K562 (cell line): Measurements from ENCODE around the gene SLC9A1. TPM values are rescaled to one million over a fixed set of nuclear protein-coding genes. Genes with fewer than 3 reads are reported as not detected.

Experiments
- ARID1B ChIP-seq: fragments of 450-650 bp; IDR thresholded peaks from 2 replicates; pipeline ENCODE4 v1.6.1; 2016; ENCODE audit warnings: antibody characterized with exemption, mild to moderate bottlenecking, inconsistent platforms
- BACH1 ChIP-seq: fragments of 200-800 bp; sonication (Bioruptor generic); IDR thresholded peaks from 2 replicates; pipeline ENCODE4 v1.6.1; 2016; ENCODE audit warnings: missing genetic modification characterization, missing compliant biosample characterization
- CEBPG ChIP-seq, 3 experiments: fragments of 200-800 bp in 1 of 3; sonication (Bioruptor generic) in 1 of 3; sonication (generic) in 1 of 3; formaldehyde crosslinking in 1 of 3; IDR thresholded peaks in 2 of 3; conservative IDR thresholded peaks in 1 of 3; 2 replicates each; pipeline versions ENCODE4 v1.6.1 to v1.8.0; 2016 to 2022; ENCODE audit warnings: missing compliant biosample characterization in 2 of 3, missing genetic modification characterization in 2 of 3, mild to moderate bottlenecking in 1 of 3, missing genetic modification reagents in 1 of 3
- DMBX1 ChIP-seq: fragments of 250-450 bp; sonication (Bioruptor Pico); IDR thresholded peaks from 2 replicates; pipeline ENCODE4 v1.8.0; 2022; ENCODE audit warnings: inconsistent platforms, mild to moderate bottlenecking, moderate library complexity, borderline replicate concordance
- MTA2 ChIP-seq: fragments of 450-650 bp; IDR thresholded peaks from 2 replicates; pipeline ENCODE4 v1.6.1; 2016; ENCODE audit warnings: low read depth
- OTX1 ChIP-seq: fragments of 450-650 bp; formaldehyde crosslinking; IDR thresholded peaks from 2 replicates; pipeline ENCODE4 v1.4.0; 2022; ENCODE audit warnings: mild to moderate bottlenecking
- ZC3H11A ChIP-seq: IDR thresholded peaks from 2 replicates; pipeline ENCODE4 v1.6.1; 2012; ENCODE audit warnings: low read depth, low read length, improper control_type of control experiment
- ZEB2 ChIP-seq: fragments of 450-650 bp; IDR thresholded peaks from 2 replicates; pipeline ENCODE4 v1.6.1; 2016
- ZNF140 ChIP-seq: fragments of 250-450 bp; sonication (Bioruptor Pico); IDR thresholded peaks from 2 replicates; pipeline ENCODE4 v1.8.0; 2021; ENCODE audit warnings: moderate library complexity, mild to moderate bottlenecking, inconsistent platforms
- ZNF274 ChIP-seq: IDR thresholded peaks from 2 replicates; pipeline ENCODE4 v1.6.1; 2011; ENCODE audit warnings: low read depth, mild to moderate bottlenecking, low read length, moderate library complexity, borderline replicate concordance
- ZNF668 ChIP-seq: fragments of 250-450 bp; sonication (Bioruptor Pico); IDR thresholded peaks from 2 replicates; pipeline ENCODE4 v1.8.0; 2022; ENCODE audit warnings: mild to moderate bottlenecking, inconsistent platforms
- polyA plus RNA-seq, 8 experiments: library from polyadenylated mRNA; depleted of rRNA in 4 of 8; stranded (reverse) in 5 of 8; unstranded in 3 of 8; fragments of >200 nt; fragmentation: Nextera tagmentation in 2 of 8; fragmentation: Illumina TruSeq in 1 of 8; extraction: Ambion mirVana in 2 of 8; extraction: Trizol in 1 of 8; gene quantifications; 2 replicates each; pipeline versions ENCODE4 v1.2.1 to v1.2.3, GENCODE V29; 2011 to 2014; ENCODE audit warnings: inconsistent platforms in 1 of 8, missing spikeins in 1 of 8
- total RNA-seq, 7 experiments: library from RNA; depleted of rRNA in 6 of 7; stranded (reverse); fragments of >200 nt in 6 of 7; fragmentation: Illumina TruSeq in 2 of 7; extraction: Trizol in 2 of 7; gene quantifications; 2 replicates each; pipeline versions ENCODE4 v1.2.1 to v1.2.3, GENCODE V29; 2011 to 2021; ENCODE audit warnings: low replicate concordance in 1 of 7
- TF ChIP-seq, protein P1 (sequence below): fragments of 450-650 bp; IDR thresholded peaks from 2 replicates; pipeline ENCODE4 v1.6.1; 2018; ENCODE audit warnings: mild to moderate bottlenecking, low read depth; ENCODE audit not compliant: partially characterized antibody
- TF ChIP-seq, protein P2 (sequence below): fragments of 250-450 bp; sonication (Bioruptor Pico); IDR thresholded peaks from 2 replicates; pipeline ENCODE4 v1.5.0; 2021
- TF ChIP-seq, protein P3 (sequence below), 3 experiments: fragments of 200-800 bp in 1 of 3; fragments of 250-450 bp in 1 of 3; fragments of 450-650 bp in 1 of 3; sonication (Bioruptor Pico) in 1 of 3; sonication (Bioruptor generic) in 1 of 3; formaldehyde crosslinking in 1 of 3; IDR thresholded peaks; 2 replicates each; pipeline versions ENCODE4 v1.6.1 to v1.8.0; 2016 to 2022; ENCODE audit warnings: mild to moderate bottlenecking in 2 of 3, missing genetic modification characterization in 2 of 3, missing compliant biosample characterization in 1 of 3, moderate library complexity in 1 of 3
- TF ChIP-seq, protein P4 (sequence below): fragments of 450-650 bp; IDR thresholded peaks from 2 replicates; pipeline ENCODE4 v1.6.1; 2016; ENCODE audit warnings: antibody characterized with exemption
- TF ChIP-seq, protein P5 (sequence below): fragments of 450-650 bp; IDR thresholded peaks from 2 replicates; pipeline ENCODE4 v1.7.1; 2018; ENCODE audit warnings: mild to moderate bottlenecking, low read depth; ENCODE audit not compliant: partially characterized antibody

The SLC9A1 gene
- total and polyA plus RNA-seq, 9 of the 15 experiments (the other 6 are each of a cell fraction or from before 2014, with no cell fraction given) = 0.59 to 14.4 (median 2.0) TPM

DNA sequence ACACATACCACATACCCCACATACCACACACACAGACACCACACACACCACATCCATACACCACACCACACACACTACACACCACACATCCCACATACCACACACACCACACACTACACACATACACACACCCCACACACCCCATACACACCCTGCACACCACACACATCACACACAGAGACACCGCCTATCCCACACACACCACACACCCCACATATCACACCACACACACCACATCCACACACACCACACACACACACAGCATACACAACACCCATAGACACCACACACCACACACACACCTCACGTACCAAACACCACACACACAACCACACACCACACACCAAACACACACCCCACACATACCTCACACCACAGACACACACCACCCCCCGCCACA, 68.3 kb downstream of the SLC9A1 start (continued):
- TF ChIP-seq, protein P1, sequence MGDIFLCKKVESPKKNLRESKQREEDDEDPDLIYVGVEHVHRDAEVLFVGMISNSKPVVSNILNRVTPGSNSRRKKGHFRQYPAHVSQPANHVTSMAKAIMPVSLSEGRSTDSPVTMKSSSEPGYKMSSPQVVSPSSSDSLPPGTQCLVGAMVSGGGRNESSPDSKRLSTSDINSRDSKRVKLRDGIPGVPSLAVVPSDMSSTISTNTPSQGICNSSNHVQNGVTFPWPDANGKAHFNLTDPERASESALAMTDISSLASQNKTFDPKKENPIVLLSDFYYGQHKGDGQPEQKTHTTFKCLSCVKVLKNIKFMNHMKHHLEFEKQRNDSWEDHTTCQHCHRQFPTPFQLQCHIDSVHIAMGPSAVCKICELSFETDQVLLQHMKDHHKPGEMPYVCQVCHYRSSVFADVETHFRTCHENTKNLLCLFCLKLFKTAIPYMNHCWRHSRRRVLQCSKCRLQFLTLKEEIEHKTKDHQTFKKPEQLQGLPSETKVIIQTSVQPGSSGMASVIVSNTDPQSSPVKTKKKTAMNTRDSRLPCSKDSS = peak; percentile 51
- no peak for TF ChIP-seq BACH1 (tag)
- TF ChIP-seq OTX1 (CRISPR knock-in tag) = peak; percentile 22; the same call in 1 of the 2 replicates
- no peak for TF ChIP-seq ZNF140 (CRISPR knock-in tag)
- TF ChIP-seq, protein P2, sequence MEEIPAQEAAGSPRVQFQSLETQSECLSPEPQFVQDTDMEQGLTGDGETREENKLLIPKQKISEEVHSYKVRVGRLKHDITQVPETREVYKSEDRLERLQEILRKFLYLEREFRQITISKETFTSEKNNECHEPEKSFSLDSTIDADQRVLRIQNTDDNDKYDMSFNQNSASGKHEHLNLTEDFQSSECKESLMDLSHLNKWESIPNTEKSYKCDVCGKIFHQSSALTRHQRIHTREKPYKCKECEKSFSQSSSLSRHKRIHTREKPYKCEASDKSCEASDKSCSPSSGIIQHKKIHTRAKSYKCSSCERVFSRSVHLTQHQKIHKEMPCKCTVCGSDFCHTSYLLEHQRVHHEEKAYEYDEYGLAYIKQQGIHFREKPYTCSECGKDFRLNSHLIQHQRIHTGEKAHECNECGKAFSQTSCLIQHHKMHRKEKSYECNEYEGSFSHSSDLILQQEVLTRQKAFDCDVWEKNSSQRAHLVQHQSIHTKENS (CRISPR knock-in tag) = no peak
- TF ChIP-seq, protein P3, sequence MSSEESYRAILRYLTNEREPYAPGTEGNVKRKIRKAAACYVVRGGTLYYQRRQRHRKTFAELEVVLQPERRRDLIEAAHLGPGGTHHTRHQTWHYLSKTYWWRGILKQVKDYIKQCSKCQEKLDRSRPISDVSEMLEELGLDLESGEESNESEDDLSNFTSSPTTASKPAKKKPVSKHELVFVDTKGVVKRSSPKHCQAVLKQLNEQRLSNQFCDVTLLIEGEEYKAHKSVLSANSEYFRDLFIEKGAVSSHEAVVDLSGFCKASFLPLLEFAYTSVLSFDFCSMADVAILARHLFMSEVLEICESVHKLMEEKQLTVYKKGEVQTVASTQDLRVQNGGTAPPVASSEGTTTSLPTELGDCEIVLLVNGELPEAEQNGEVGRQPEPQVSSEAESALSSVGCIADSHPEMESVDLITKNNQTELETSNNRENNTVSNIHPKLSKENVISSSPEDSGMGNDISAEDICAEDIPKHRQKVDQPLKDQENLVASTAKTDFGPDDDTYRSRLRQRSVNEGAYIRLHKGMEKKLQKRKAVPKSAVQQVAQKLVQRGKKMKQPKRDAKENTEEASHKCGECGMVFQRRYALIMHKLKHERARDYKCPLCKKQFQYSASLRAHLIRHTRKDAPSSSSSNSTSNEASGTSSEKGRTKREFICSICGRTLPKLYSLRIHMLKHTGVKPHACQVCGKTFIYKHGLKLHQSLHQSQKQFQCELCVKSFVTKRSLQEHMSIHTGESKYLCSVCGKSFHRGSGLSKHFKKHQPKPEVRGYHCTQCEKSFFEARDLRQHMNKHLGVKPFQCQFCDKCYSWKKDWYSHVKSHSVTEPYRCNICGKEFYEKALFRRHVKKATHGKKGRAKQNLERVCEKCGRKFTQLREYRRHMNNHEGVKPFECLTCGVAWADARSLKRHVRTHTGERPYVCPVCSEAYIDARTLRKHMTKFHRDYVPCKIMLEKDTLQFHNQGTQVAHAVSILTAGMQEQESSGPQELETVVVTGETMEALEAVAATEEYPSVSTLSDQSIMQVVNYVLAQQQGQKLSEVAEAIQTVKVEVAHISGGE (CRISPR knock-in tag; IDR thresholded peaks at IDR 0.05) = no peak
- TF ChIP-seq ZC3H11A = no peak
- no peak for TF ChIP-seq MTA2
- TF ChIP-seq, protein P4, sequence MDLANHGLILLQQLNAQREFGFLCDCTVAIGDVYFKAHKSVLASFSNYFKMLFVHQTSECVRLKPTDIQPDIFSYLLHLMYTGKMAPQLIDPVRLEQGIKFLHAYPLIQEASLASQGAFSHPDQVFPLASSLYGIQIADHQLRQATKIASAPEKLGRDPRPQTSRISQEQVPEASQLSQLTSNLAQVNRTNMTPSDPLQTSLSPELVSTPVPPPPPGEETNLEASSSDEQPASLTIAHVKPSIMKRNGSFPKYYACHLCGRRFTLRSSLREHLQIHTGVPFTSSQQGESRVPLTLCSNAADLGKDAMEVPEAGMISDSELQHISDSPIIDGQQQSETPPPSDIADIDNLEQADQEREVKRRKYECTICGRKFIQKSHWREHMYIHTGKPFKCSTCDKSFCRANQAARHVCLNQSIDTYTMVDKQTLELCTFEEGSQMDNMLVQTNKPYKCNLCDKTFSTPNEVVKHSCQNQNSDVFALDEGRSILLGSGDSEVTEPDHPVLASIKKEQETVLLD = no peak
- TF ChIP-seq ZNF274 = no peak
- TF ChIP-seq CEBPG (CRISPR knock-in tag; IDR thresholded peaks at IDR 0.05) = no peak
- TF ChIP-seq CEBPG (tag; conservative IDR thresholded peaks at IDR 0.05 in 1 of 2, IDR thresholded peaks at IDR 0.05 in 1 of 2) = no peak
- TF ChIP-seq ZNF668 (CRISPR knock-in tag) = no peak
- TF ChIP-seq, protein P5, sequence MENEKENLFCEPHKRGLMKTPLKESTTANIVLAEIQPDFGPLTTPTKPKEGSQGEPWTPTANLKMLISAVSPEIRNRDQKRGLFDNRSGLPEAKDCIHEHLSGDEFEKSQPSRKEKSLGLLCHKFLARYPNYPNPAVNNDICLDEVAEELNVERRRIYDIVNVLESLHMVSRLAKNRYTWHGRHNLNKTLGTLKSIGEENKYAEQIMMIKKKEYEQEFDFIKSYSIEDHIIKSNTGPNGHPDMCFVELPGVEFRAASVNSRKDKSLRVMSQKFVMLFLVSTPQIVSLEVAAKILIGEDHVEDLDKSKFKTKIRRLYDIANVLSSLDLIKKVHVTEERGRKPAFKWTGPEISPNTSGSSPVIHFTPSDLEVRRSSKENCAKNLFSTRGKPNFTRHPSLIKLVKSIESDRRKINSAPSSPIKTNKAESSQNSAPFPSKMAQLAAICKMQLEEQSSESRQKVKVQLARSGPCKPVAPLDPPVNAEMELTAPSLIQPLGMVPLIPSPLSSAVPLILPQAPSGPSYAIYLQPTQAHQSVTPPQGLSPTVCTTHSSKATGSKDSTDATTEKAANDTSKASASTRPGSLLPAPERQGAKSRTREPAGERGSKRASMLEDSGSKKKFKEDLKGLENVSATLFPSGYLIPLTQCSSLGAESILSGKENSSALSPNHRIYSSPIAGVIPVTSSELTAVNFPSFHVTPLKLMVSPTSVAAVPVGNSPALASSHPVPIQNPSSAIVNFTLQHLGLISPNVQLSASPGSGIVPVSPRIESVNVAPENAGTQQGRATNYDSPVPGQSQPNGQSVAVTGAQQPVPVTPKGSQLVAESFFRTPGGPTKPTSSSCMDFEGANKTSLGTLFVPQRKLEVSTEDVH = no peak
- no peak for TF ChIP-seq ARID1B
- TF ChIP-seq DMBX1 = no peak
- no peak for TF ChIP-seq ZEB2
